Adrenal gland (tissue), 12 donors: Measurements from ENCODE around the gene NBPF3. TPM values are rescaled to one million over a fixed set of nuclear protein-coding genes. Genes with fewer than 3 reads are reported as not detected.
"Not testable (repeated sequence)": the region's sequence is repeated elsewhere in the genome, so short reads cannot be mapped to it uniquely, and the experiment has no call there.

Source experiments
- DNase-seq, 7 donors: peaks; one replicate each; pipeline ENCODE4 v3.0.0-alpha.2; 2019 to 2020
- H3K27ac ChIP-seq, 5 donors: fragments of 200-600 bp; sonication (generic) in 4 of 5; 1 replicate in 3 of 5; 2 replicates in 2 of 5; pipeline versions ENCODE4 v1.5.1 to v1.8.0; 2016 to 2020; ENCODE audit warnings: mild to moderate bottlenecking in 1 of 5
- H3K27me3 ChIP-seq: fragments of 200-600 bp; 2 replicates; pipeline ENCODE4 v1.8.0; 2021
- H3K36me3 ChIP-seq, 2 donors: fragments of 200-600 bp; replicated peaks in 1 of 2; 1 replicate in 1 of 2; 2 replicates in 1 of 2; pipeline versions ENCODE4 v1.5.1 to v1.8.0; 2018 to 2022
- H3K4me1 ChIP-seq, 2 donors: fragments of 200-600 bp; replicated peaks in 1 of 2; 1 replicate in 1 of 2; 2 replicates in 1 of 2; pipeline versions ENCODE4 v1.5.1 to v1.8.0; 2018 to 2021
- H3K4me3 ChIP-seq, 4 donors: fragments of 200-600 bp; sonication (generic) in 3 of 4; one replicate each; pipeline ENCODE4 v1.5.1; 2016 to 2018
- H3K9me3 ChIP-seq, 3 donors: fragments of 200-600 bp; sonication (generic) in 1 of 3; replicated peaks in 1 of 3; 1 replicate in 2 of 3; 2 replicates in 1 of 3; pipeline versions ENCODE4 v1.5.1 to v1.8.0; 2016 to 2021
- CTCF ChIP-seq, 6 experiments: fragments of 450-650 bp in 4 of 6; fragments of 200-600 bp in 2 of 6; sonication (generic) in 1 of 6; IDR thresholded peaks; 1 replicate in 5 of 6; 2 replicates in 1 of 6; pipeline versions ENCODE4 v1.5.1 to v1.8.0; 2016 to 2021; ENCODE audit warnings: antibody characterized with exemption in 6 of 6, mild to moderate bottlenecking in 2 of 6, moderate library complexity in 1 of 6
- POLR2A ChIP-seq, 2 donors: fragments of 450-650 bp; IDR thresholded peaks; one replicate each; pipeline ENCODE4 v1.6.1; 2017; ENCODE audit warnings: antibody characterized with exemption in 2 of 2, mild to moderate bottlenecking in 2 of 2, moderate library complexity in 1 of 2
- WGBS, 4 donors: extraction: QIAGEN DNeasy Blood & Tissue Kit in 2 of 4; methylation state at CpG; one replicate each; pipeline versions ENCODE4 v1.1.5 to v1.1.7; 2013 to 2017; 5-methylcytosine and 5-hydroxymethylcytosine counted together
- intact Hi-C, 2 donors: fragments of 100-400 bp; cut with DNase I; formaldehyde crosslinking; loops; one replicate each; pipeline versions ENCODE4 v1.14.1 to v1.15.0; 2022 to 2023
- polyA plus RNA-seq, 3 donors: library from polyadenylated mRNA; stranded (reverse); fragments of 200-250 nt in 2 of 3; fragments of 350-450 nt in 1 of 3; fragmentation: Illumina TruSeq in 1 of 3; extraction: RNeasy Lipid Tissue Mini Kit (QIAGEN cat#74804) in 1 of 3; gene quantifications; one replicate each; pipeline ENCODE4 v1.2.3, GENCODE V29; 2013 to 2014
- total RNA-seq, 9 donors: library from RNA; depleted of rRNA in 4 of 9; stranded (reverse); fragments of >200 nt in 4 of 9; fragments of 120-200 nt in 1 of 9; fragmentation: NEBNext Ultra II Directional in 1 of 9; extraction: Animal tissue kit (Norgen Biotek cat#: 25700) in 1 of 9; gene quantifications; one replicate each; pipeline versions ENCODE4 v1.1.0 to v1.2.4, GENCODE V29; 2013 to 2023
- donor health status: healthy with polysubstance abuse.
- donor health status: Bipolar disorder and iron deficiency.
- donor health status: DM: yes; HTN: yes; CAD: no.
- donor health status: DM: no; HTN: no; CAD: no.
- donor health status: DM: no; HTN: no; CAD: no.
- donor health status: DM: yes; HTN: yes; CAD: no.

The NBPF3 gene
- total and polyA plus RNA-seq, 12 donors = 1.3 to 18.0 (median 12.5) TPM

- no peak for DNase-seq
- H3K27ac ChIP-seq = no peak overlapping the region
- no peaks in the 10 kb centered on the region for H3K9me3 ChIP-seq
- TF ChIP-seq POLR2A (IDR thresholded peaks at IDR 0.05) = no peak
- TF ChIP-seq CTCF (IDR thresholded peaks at IDR 0.05) = no peak
- WGBS, 4 donors = 80 to 89% (median 84%) methylated on average over 3 of the region's 3 CpGs
- H3K4me1 ChIP-seq = peaks cover 0 to 5% of the 10 kb centered on the region in 2 donors
- H3K36me3 ChIP-seq = no peaks in the 10 kb centered on the region
- intact Hi-C loops = loop anchor here (5.0 to 10.0 kb wide), 2 partner anchors 135 to 138 kb away; no protein-coding TSS in a partner anchor
- H3K27me3 ChIP-seq = no peaks in the 10 kb centered on the region
- no peak overlapping the region for H3K4me3 ChIP-seq
These were observed 77.2 kb downstream of the NBPF3 start for GRCh38 chr1:21517161-21517589.

GRCh38 chr1:21517660-21518480, 77.9 kb downstream of the NBPF3 start:
- no peak overlapping the region for H3K27ac ChIP-seq
- peaks cover 0 to 3% of the 10 kb centered on the region in 2 donors for H3K4me1 ChIP-seq
- H3K36me3 ChIP-seq = no peaks in the 10 kb centered on the region
- TF ChIP-seq POLR2A (IDR thresholded peaks at IDR 0.05) = no peak
- TF ChIP-seq CTCF (IDR thresholded peaks at IDR 0.05) = no peak
- H3K4me3 ChIP-seq = no peak overlapping the region
- 83 to 90% (median 84%) methylated on average over 13 of the region's 13 CpGs for WGBS, 4 donors
- no peaks in the 10 kb centered on the region for H3K27me3 ChIP-seq
- H3K9me3 ChIP-seq = no peaks in the 10 kb centered on the region
- intact Hi-C loops = loop anchor here (5.0 to 10.0 kb wide), 2 partner anchors 134 to 137 kb away; no protein-coding TSS in a partner anchor
- DNase-seq = no peak

- H3K4me3 ChIP-seq = no peak overlapping the region
- H3K36me3 ChIP-seq = no peaks in the 10 kb centered on the region
- H3K27ac ChIP-seq = no peak overlapping the region
- H3K4me1 ChIP-seq = no peaks in the 10 kb centered on the region
- intact Hi-C loops = loop anchor here (5.0 to 10.0 kb wide), 2 partner anchors 133 to 136 kb away; no protein-coding TSS in a partner anchor
- no peaks in the 10 kb centered on the region for H3K9me3 ChIP-seq
- 94 to 96% (median 95%) methylated on average over 16 of the region's 16 CpGs for WGBS, 4 donors
- TF ChIP-seq POLR2A (IDR thresholded peaks at IDR 0.05) = no peak
- TF ChIP-seq CTCF (IDR thresholded peaks at IDR 0.05) = no peak
- no peaks in the 10 kb centered on the region for H3K27me3 ChIP-seq
- DNase-seq = no peak
These were observed 79.0 kb downstream of the NBPF3 start for GRCh38 chr1:21518774-21519455.

GRCh38 chr1:21519486-21520070, 79.6 kb downstream of the NBPF3 start:
- not testable (repeated sequence) for H3K4me1 ChIP-seq, H3K27ac ChIP-seq, H3K36me3 ChIP-seq, H3K4me3 ChIP-seq, H3K27me3 ChIP-seq, H3K9me3 ChIP-seq, DNase-seq
- intact Hi-C loops = loop anchor here (5.0 to 10.0 kb wide), 2 partner anchors 133 to 135 kb away; no protein-coding TSS in a partner anchor
- WGBS, 4 donors = 92 to 94% (median 94%) methylated on average over 10 to 11 of the region's 11 CpGs
